Right lung (tissue), 5 donors: ENCODE data around the gene TBKBP1. TPM values are rescaled to one million over a fixed set of nuclear protein-coding genes. Genes with fewer than 3 reads are reported as not detected.
A peak's percentile ranks its signal among the peaks of the same experiment; 100 is the strongest.

Source experiments
- DNase-seq, 2 donors: peaks; one replicate each; pipeline ENCODE4 v3.0.0-alpha.2; 2013
- polyA plus RNA-seq, 5 donors: library from polyadenylated mRNA; unstranded; fragments of 120-200 nt; gene quantifications; one replicate each; pipeline versions ENCODE4 v1.2.1 to v1.2.3, GENCODE V29; 2013; ENCODE audit warnings: inconsistent platforms in 1 of 5, low replicate concordance in 1 of 5; ENCODE audit not compliant: insufficient read length in 5 of 5, insufficient read depth in 1 of 5

Gene TBKBP1
- polyA plus RNA-seq, 5 donors, result 19.4 to 32.4 (median 29.4) TPM

DNA sequence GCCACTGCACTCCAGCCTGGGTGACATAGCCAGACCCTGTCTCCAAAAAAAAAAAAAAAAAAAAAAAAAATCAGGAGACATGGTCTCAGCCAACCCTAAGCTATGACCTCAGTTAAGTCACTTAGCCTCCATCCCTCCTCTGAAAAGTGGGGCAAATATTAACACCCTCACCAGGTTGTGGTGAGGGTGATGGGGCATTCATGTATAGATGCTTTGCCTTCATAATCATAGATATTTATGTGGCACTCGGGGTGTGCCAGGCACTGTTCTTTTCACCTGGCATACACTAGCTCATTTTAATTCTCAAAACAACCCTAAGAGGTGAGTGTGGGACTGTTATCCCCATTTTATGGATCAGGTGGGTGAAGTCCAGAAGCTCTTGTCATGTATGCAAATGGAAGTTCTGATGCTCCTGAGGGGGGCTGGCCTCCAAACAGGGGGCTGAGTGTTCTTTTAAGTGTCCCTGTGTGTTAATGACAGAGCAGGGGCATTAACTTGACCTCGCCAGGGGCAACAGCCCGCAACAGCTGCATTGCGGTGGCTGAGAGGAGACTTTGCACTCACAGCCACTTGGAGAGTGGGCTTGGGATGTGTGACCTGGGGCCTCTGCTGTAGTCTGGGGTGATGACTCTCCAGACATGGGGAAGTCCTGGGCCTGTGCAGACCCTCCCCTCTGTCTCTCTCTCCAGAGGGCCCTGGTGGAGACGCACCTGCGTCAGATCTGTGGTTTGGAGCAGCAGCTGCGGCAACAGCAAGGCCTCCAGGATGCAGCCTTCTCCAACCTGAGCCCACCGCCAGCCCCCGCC is 4.1 kb downstream of the TBKBP1 start:
- DNase-seq, result no peak

DNA sequence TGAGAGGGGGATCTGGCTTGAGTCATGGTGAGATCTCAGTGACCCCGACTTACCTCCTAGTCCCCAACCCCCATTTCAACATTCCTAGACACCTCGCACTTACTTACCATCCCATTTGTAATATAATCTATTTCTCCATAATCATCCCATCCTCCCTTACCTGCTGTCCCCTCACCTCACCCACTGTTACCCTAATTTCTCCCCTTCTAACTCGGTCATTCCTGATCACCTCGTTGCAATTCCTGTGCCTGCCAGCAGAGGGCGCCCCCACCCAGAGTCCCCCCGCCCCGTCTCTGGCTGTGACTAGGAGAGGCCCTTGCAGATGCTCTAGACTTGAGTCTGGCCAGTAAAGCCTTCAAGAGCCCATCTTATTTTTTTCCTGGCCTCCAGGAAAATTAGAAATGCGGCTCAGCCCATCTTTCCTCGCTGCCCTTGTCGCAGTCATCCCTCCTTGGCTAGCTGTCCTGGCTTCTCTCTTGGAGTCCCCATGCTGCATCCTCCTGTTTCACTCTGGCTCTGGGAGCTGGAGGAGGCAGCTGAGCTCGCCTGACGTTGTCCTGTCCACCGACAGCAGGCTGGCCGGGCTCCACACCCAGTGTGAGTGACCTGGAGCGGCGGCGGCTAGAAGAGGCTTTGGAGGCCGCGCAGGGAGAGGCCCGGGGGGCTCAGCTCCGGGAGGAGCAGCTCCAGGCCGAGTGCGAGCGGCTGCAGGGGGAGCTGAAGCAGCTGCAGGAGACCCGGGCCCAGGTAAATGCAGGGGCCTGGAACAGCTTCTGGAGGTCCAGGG is 5.0 kb downstream of the TBKBP1 start:
- DNase-seq, result no peak

- DNase-seq, result no peak
Measured at GRCh38 chr17:47699536-47699840, 5.5 kb downstream of the TBKBP1 start.

- DNase-seq, result no peak
Measured at GRCh38 chr17:47700471-47701449, 6.8 kb downstream of the TBKBP1 start.

- DNase-seq, result no peak
Measured at GRCh38 chr17:47701608-47702007, 7.6 kb downstream of the TBKBP1 start.

GRCh38 chr17:47702391-47702995 is 8.5 kb downstream of the TBKBP1 start:
- no peak for DNase-seq

- no peak for DNase-seq
Measured at GRCh38 chr17:47703191-47703591, 9.2 kb downstream of the TBKBP1 start.

- no peak for DNase-seq
Measured at GRCh38 chr17:47703671-47704070, 9.7 kb downstream of the TBKBP1 start.

GRCh38 chr17:47704116-47704515 is 10.2 kb downstream of the TBKBP1 start:
- DNase-seq, result no peak

- DNase-seq, result no peak
Measured at GRCh38 chr17:47704736-47705135, 10.8 kb downstream of the TBKBP1 start.

- no peak for DNase-seq
Measured at GRCh38 chr17:47705536-47706530, 11.9 kb downstream of the TBKBP1 start.

DNA sequence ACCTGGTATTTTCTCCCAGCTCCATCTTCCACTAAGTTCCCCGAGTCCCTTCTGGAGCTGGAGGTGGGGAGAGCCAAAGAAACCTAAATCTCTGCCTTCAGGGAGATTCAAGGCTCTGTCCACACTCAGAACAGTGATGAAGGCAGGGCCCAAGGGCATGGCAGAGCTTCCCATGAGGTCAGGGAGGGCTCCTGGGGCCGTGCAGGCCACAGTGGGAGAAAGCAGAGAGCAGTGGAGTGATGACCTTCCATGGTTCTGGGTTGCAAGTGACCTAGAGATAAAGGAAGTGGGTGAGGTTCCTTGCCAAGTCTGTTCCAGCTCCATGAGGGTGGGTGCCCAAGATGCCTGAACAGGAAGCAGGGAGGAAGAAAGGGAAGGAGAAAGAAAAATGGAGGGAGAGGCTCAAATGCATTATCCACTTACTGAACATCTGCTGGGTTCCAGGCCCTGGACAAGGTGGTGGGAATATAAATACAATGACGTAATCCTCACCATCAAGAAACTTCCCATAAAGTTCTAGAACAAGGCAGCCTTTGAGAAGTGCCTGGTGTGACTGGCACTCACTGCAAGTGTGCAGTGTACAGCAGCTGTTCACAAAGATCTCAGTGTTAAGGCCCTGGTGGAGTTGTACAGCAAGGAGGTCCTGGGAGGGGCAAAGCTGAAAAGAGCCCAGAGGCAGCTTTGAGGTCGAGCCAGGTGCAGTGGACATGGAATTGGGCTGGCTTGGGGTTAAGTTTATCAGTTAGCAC is 13.3 kb downstream of the TBKBP1 start:
- no peak for DNase-seq

DNA sequence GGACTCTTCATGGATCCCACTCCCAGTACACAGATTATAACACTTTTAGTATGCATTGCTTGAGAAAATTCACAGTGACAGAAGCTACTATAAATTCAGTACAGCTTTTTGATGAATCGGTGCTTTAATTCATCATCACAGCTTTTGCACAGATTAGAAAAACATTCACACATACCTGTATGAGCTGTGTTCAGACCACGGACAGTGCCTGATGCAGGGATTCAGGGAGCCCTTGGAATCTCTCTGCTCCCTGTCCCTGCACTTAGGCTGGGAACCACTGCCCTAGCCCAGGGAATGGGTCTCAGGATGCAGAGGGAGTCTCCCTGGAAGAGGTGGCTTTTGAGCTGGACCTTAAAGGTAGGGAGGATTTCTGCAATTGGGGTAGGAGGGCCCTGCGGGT is 13.9 kb downstream of the TBKBP1 start:
- DNase-seq, result no peak

DNA sequence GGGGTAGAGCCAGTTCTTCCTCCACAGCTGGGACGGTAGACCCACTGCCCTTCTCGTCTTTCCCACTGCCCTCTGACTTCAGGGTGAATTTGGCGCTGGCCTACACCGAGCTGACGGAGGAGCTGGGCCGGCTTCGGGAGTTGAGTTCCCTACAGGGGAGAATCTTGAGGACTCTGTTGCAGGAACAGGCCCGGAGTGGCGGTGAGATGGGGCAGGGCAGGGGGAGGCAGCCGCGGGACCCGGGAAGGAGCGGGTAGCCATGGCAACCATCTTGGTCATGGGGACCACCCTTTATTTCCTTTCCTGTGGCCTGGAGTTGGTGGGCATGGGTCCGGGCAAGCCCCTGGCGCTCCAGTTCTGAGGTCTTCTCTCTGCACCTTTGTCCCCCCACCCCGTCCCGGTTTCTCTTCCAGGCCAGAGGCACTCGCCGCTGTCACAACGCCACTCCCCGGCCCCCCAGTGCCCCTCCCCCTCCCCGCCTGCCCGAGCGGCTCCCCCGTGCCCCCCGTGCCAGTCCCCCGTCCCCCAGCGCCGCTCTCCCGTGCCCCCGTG is 14.4 kb downstream of the TBKBP1 start:
- no peak for DNase-seq

GRCh38 chr17:47708864-47709541 is 15.0 kb downstream of the TBKBP1 start:
- DNase-seq, result peak; percentile 32 to 38

DNA sequence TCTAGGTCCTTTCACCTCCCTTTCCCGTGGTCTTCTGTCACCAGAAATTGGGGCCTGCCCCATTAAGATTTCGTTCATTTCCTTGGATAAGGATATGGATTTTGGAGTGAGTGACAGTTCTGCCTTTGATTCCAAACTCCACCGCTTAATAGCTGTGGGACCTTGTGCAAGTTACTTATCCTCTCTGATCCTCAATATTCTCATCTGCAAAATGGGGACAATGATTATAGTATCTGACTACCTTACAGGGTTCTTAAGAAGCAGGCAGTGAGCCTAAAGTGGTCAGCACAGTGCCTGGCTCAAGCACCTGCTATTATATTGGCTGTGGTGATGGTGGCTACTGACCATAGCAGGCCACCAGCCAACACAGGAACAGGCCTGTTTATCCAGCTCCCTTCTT is 15.6 kb downstream of the TBKBP1 start:
- DNase-seq, result no peak

- no peak for DNase-seq
Measured at GRCh38 chr17:47711366-47712099, 17.6 kb downstream of the TBKBP1 start.
